Measurements from ENCODE around the gene CDC42BPB.

The CDC42BPB gene

GRCh38 chr14:102903889-102904512 lies 153.3 kb downstream of the CDC42BPB start:
- CTCF ChIA-PET = interaction anchor here (0.7 kb wide), 1 partner anchor 138 kb away, joined by 3 read pairs; no protein-coding TSS in a partner anchor
- no peak for TF ChIP-seq SUZ12 (IDR thresholded peaks at IDR 0.05)
- TF ChIP-seq BHLHE40 (IDR thresholded peaks at IDR 0.05; ENCODE audit: borderline replicate concordance) = no peak
- TF ChIP-seq ELF4 (IDR thresholded peaks at IDR 0.05) = no peak
- no peak for TF ChIP-seq L3MBTL2 (conservative IDR thresholded peaks at IDR 0.05)
- TF ChIP-seq LEF1 (IDR thresholded peaks at IDR 0.05; ENCODE audit: borderline replicate concordance) = no peak
- TF ChIP-seq FOXA1 (IDR thresholded peaks at IDR 0.05) = no peak
- TF ChIP-seq SP1 (IDR thresholded peaks at IDR 0.05) = no peak
- no peak for TF ChIP-seq ARNT (IDR thresholded peaks at IDR 0.05)
- no peak for TF ChIP-seq TARDBP (IDR thresholded peaks at IDR 0.05)
- no peak for TF ChIP-seq FOXM1 (IDR thresholded peaks at IDR 0.05; ENCODE audit: borderline replicate concordance)
- TF ChIP-seq PKNOX1 (IDR thresholded peaks at IDR 0.05) = no peak
- no peak for TF ChIP-seq NFRKB (IDR thresholded peaks at IDR 0.05)
- no peak for TF ChIP-seq CTBP1 (IDR thresholded peaks at IDR 0.05; ENCODE audit: borderline replicate concordance)
- TF ChIP-seq ZNF384 (IDR thresholded peaks at IDR 0.05) = no peak
- no peak for TF ChIP-seq HDGF (IDR thresholded peaks at IDR 0.05; ENCODE audit: borderline replicate concordance)
- no peak for TF ChIP-seq FOXK2 (IDR thresholded peaks at IDR 0.05)
- POLR2A ChIA-PET = no interaction called here
- DNase-seq (ENCODE audit: extremely low spot score) = no peak

- TF ChIP-seq FOXM1 (IDR thresholded peaks at IDR 0.05; ENCODE audit: borderline replicate concordance) = no peak
- no peak for TF ChIP-seq TARDBP (IDR thresholded peaks at IDR 0.05)
- no peak for TF ChIP-seq PKNOX1 (IDR thresholded peaks at IDR 0.05)
- no peak for TF ChIP-seq ZNF384 (IDR thresholded peaks at IDR 0.05)
- TF ChIP-seq ARNT (IDR thresholded peaks at IDR 0.05) = no peak
- no peak for TF ChIP-seq FOXK2 (IDR thresholded peaks at IDR 0.05)
- TF ChIP-seq NFRKB (IDR thresholded peaks at IDR 0.05) = no peak
- TF ChIP-seq SP1 (IDR thresholded peaks at IDR 0.05) = no peak
- no peak for TF ChIP-seq SUZ12 (IDR thresholded peaks at IDR 0.05)
- TF ChIP-seq L3MBTL2 (conservative IDR thresholded peaks at IDR 0.05) = no peak
- TF ChIP-seq BHLHE40 (IDR thresholded peaks at IDR 0.05; ENCODE audit: borderline replicate concordance) = no peak
- TF ChIP-seq HDGF (IDR thresholded peaks at IDR 0.05; ENCODE audit: borderline replicate concordance) = no peak
- TF ChIP-seq ELF4 (IDR thresholded peaks at IDR 0.05) = no peak
- no peak for TF ChIP-seq FOXA1 (IDR thresholded peaks at IDR 0.05)
- TF ChIP-seq LEF1 (IDR thresholded peaks at IDR 0.05; ENCODE audit: borderline replicate concordance) = no peak
- no peak for TF ChIP-seq CTBP1 (IDR thresholded peaks at IDR 0.05; ENCODE audit: borderline replicate concordance)
- ChIA-PET POLR2A (no interaction called here), CTCF (no interaction called here)
- DNase-seq (ENCODE audit: extremely low spot score) = no peak
These were observed 154.0 kb downstream of the CDC42BPB start for GRCh38 chr14:102903248-102903888.

GRCh38 chr14:102902523-102903247 lies 154.7 kb downstream of the CDC42BPB start:
- DNase-seq (ENCODE audit: extremely low spot score) = no peak
- ChIA-PET CTCF (no interaction called here), POLR2A (no interaction called here)

GRCh38 chr14:102902086-102902485 lies 155.3 kb downstream of the CDC42BPB start:
- ChIA-PET POLR2A (no interaction called here), CTCF (no interaction called here)
- DNase-seq (ENCODE audit: extremely low spot score) = no peak
- TF ChIP-seq HDGF (IDR thresholded peaks at IDR 0.05; ENCODE audit: borderline replicate concordance) = no peak
- no peak for TF ChIP-seq FOXM1 (IDR thresholded peaks at IDR 0.05; ENCODE audit: borderline replicate concordance)
- no peak for TF ChIP-seq L3MBTL2 (conservative IDR thresholded peaks at IDR 0.05)
- TF ChIP-seq ELF4 (IDR thresholded peaks at IDR 0.05) = no peak
- TF ChIP-seq ARNT (IDR thresholded peaks at IDR 0.05) = no peak
- no peak for TF ChIP-seq ZNF384 (IDR thresholded peaks at IDR 0.05)
- no peak for TF ChIP-seq FOXA1 (IDR thresholded peaks at IDR 0.05)
- TF ChIP-seq SUZ12 (IDR thresholded peaks at IDR 0.05) = no peak
- TF ChIP-seq CTBP1 (IDR thresholded peaks at IDR 0.05; ENCODE audit: borderline replicate concordance) = no peak

More at GRCh38 chr14:102902523-102903247, 154.7 kb downstream of the CDC42BPB start:
- TF ChIP-seq SUZ12 (IDR thresholded peaks at IDR 0.05) = no peak
- no peak for TF ChIP-seq SP1 (IDR thresholded peaks at IDR 0.05)
- TF ChIP-seq FOXK2 (IDR thresholded peaks at IDR 0.05) = no peak
- TF ChIP-seq CTBP1 (IDR thresholded peaks at IDR 0.05; ENCODE audit: borderline replicate concordance) = no peak
- TF ChIP-seq ZNF384 (IDR thresholded peaks at IDR 0.05) = no peak
- no peak for TF ChIP-seq TARDBP (IDR thresholded peaks at IDR 0.05)
- no peak for TF ChIP-seq ELF4 (IDR thresholded peaks at IDR 0.05)
- TF ChIP-seq BHLHE40 (IDR thresholded peaks at IDR 0.05; ENCODE audit: borderline replicate concordance) = no peak

- ChIA-PET CTCF (no interaction called here), POLR2A (no interaction called here)
- DNase-seq (ENCODE audit: extremely low spot score) = no peak
- TF ChIP-seq PKNOX1 (IDR thresholded peaks at IDR 0.05) (no peak), SP1 (IDR thresholded peaks at IDR 0.05) (no peak), ZNF384 (IDR thresholded peaks at IDR 0.05) (no peak), CTBP1 (IDR thresholded peaks at IDR 0.05; ENCODE audit: borderline replicate concordance) (no peak), FOXM1 (IDR thresholded peaks at IDR 0.05; ENCODE audit: borderline replicate concordance) (no peak), ARNT (IDR thresholded peaks at IDR 0.05) (no peak), TARDBP (IDR thresholded peaks at IDR 0.05) (no peak), NFRKB (IDR thresholded peaks at IDR 0.05) (no peak)
These were observed 155.7 kb downstream of the CDC42BPB start for GRCh38 chr14:102901633-102902032.
